ENCODE measurements around the gene PPP1CA.

The PPP1CA gene

DNA sequence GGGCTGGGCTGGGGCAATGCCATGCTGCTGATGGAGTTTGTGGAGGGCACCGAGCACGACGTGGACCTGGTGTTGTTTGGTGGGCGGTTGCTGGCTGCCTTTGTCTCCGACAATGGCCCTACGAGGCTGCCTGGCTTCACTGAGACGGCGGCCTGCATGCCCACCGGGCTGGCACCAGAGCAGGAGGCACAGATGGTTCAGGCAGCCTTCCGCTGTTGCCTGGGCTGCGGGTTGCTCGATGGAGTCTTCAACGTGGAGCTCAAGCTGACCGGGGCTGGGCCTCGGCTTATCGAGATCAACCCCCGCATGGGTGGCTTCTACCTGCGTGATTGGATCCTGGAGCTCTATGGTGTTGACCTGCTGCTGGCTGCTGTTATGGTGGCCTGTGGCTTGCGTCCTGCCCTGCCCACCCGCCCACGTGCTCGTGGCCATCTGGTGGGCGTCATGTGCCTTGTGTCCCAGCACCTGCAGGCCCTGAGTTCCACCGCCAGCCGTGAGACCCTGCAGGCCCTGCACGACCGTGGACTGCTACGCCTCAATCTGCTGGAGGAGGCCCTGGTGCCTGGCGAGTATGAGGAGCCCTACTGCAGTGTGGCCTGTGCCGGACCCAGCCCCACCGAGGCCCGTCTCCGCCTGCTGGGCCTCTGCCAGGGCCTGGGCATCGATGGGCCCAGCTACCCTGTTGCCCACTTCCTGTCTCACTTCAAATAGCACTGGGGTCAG, 22.4 kb upstream of the PPP1CA start:
- H3K4me3 ChIP-seq (ENCODE audit: low read depth, low read length) = no peak overlapping the region
- no peak overlapping the region for H2BK12ac ChIP-seq (ENCODE audit: low read length)
- no peak overlapping the region for H3K27ac ChIP-seq (ENCODE audit: low read depth, low read length)
- no peak overlapping the region for H3K14ac ChIP-seq (ENCODE audit: low read length)
- H3K9ac ChIP-seq (ENCODE audit: low read length) = no peak overlapping the region
- peaks cover 7% of the 10 kb centered on the region for H3K79me2 ChIP-seq (ENCODE audit: control insufficient read depth, insufficient read depth, low read length, poor library complexity)
- H3K36me3 ChIP-seq (ENCODE audit: control insufficient read depth in 1 of 2, insufficient read depth in 2 of 2, low read length in 2 of 2) = no peaks in the 10 kb centered on the region
- no peak overlapping the region for H3K4ac ChIP-seq (ENCODE audit: low read depth, low read length)
- no peak overlapping the region for H3K4me2 ChIP-seq (ENCODE audit: low read length)
- H3K23ac ChIP-seq (ENCODE audit: low read length) = no peak overlapping the region
- no peak for DNase-seq
- peaks cover 10% of the 10 kb centered on the region for H3K79me1 ChIP-seq (ENCODE audit: low read length)
- H4K91ac ChIP-seq (ENCODE audit: low read depth, low read length) = no peak overlapping the region
- H3K18ac ChIP-seq (ENCODE audit: low read length) = no peak overlapping the region
- H2AK5ac ChIP-seq (ENCODE audit: low read length) = no peak overlapping the region
- peaks cover 2% of the 10 kb centered on the region for H3K9me3 ChIP-seq (ENCODE audit: insufficient read depth, low read depth, low read length)
- no peak overlapping the region for H2BK5ac ChIP-seq (ENCODE audit: low read depth, low read length, poor library complexity)
- no peak overlapping the region for H4K8ac ChIP-seq (ENCODE audit: low read depth, low read length)
- no peaks in the 10 kb centered on the region for H3K27me3 ChIP-seq (ENCODE audit: insufficient read depth, low read length)
- no peak overlapping the region for H4K12ac ChIP-seq (ENCODE audit: low read depth, low read length)
- no peak overlapping the region for H2BK120ac ChIP-seq (ENCODE audit: insufficient read depth, low read length, poor library complexity)
- H3K4me1 ChIP-seq (ENCODE audit: control insufficient read depth in 1 of 2, insufficient read depth in 2 of 2, low read length in 2 of 2) = peaks cover 12 to 16% of the 10 kb centered on the region in 2 experiments
- no peak overlapping the region for H2AFZ ChIP-seq (ENCODE audit: insufficient read depth, low read length, poor library complexity)
- WGBS (ENCODE audit: extremely low coverage, insufficient coverage, insufficient read length) = no CpG with 5 or more reads among the region's 34 CpGs

- Histone ChIP-seq H4K91ac (ENCODE audit: low read depth, low read length) (no peak overlapping the region), H3K18ac (ENCODE audit: low read length) (no peak overlapping the region), H2AK5ac (ENCODE audit: low read length) (no peak overlapping the region), H2BK5ac (ENCODE audit: low read depth, low read length, poor library complexity) (no peak overlapping the region), H4K12ac (ENCODE audit: low read depth, low read length) (no peak overlapping the region), H2BK120ac (ENCODE audit: insufficient read depth, low read length, poor library complexity) (no peak overlapping the region), H3K4me2 (ENCODE audit: low read length) (no peak overlapping the region), H4K8ac (ENCODE audit: low read depth, low read length) (no peak overlapping the region), H3K27me3 (ENCODE audit: insufficient read depth, low read length) (no peaks in the 10 kb centered on the region), H3K9ac (ENCODE audit: low read length) (no peak overlapping the region), H3K36me3 (ENCODE audit: control insufficient read depth in 1 of 2, insufficient read depth in 2 of 2, low read length in 2 of 2) (no peaks in the 10 kb centered on the region), H3K79me2 (ENCODE audit: control insufficient read depth, insufficient read depth, low read length, poor library complexity) (peaks cover 3% of the 10 kb centered on the region), H3K9me3 (ENCODE audit: insufficient read depth, low read depth, low read length) (peaks cover 2% of the 10 kb centered on the region), H3K4me3 (ENCODE audit: low read depth, low read length) (no peak overlapping the region), H3K4ac (ENCODE audit: low read depth, low read length) (no peak overlapping the region), H3K27ac (ENCODE audit: low read depth, low read length) (no peak overlapping the region), H3K14ac (ENCODE audit: low read length) (no peak overlapping the region), H2AFZ (ENCODE audit: insufficient read depth, low read length, poor library complexity) (no peak overlapping the region), H2BK12ac (ENCODE audit: low read length) (no peak overlapping the region), H3K79me1 (ENCODE audit: low read length) (peaks cover 6% of the 10 kb centered on the region), H3K4me1 (ENCODE audit: control insufficient read depth in 1 of 2, insufficient read depth in 2 of 2, low read length in 2 of 2) (peaks cover 12 to 15% of the 10 kb centered on the region in 2 experiments), H3K23ac (ENCODE audit: low read length) (no peak overlapping the region)
- no CpG with 5 or more reads among the region's 13 CpGs for WGBS (ENCODE audit: extremely low coverage, insufficient coverage, insufficient read length)
- no peak for DNase-seq
These were observed 21.8 kb upstream of the PPP1CA start for GRCh38 chr11:67423466-67423865.

GRCh38 chr11:67422891-67423290, 21.2 kb upstream of the PPP1CA start:
- H2AFZ ChIP-seq (ENCODE audit: insufficient read depth, low read length, poor library complexity) = no peak overlapping the region
- peaks cover 2% of the 10 kb centered on the region for H3K79me2 ChIP-seq (ENCODE audit: control insufficient read depth, insufficient read depth, low read length, poor library complexity)
- H4K91ac ChIP-seq (ENCODE audit: low read depth, low read length) = no peak overlapping the region
- WGBS (ENCODE audit: extremely low coverage, insufficient coverage, insufficient read length) = no CpG with 5 or more reads among the region's 6 CpGs
- no peak overlapping the region for H3K23ac ChIP-seq (ENCODE audit: low read length)
- no peak overlapping the region for H4K8ac ChIP-seq (ENCODE audit: low read depth, low read length)
- no peak overlapping the region for H3K27ac ChIP-seq (ENCODE audit: low read depth, low read length)
- no peak overlapping the region for H2BK12ac ChIP-seq (ENCODE audit: low read length)
- no peak overlapping the region for H3K18ac ChIP-seq (ENCODE audit: low read length)
- H3K9ac ChIP-seq (ENCODE audit: low read length) = no peak overlapping the region
- H4K12ac ChIP-seq (ENCODE audit: low read depth, low read length) = no peak overlapping the region
- H3K14ac ChIP-seq (ENCODE audit: low read length) = no peak overlapping the region
- no peak overlapping the region for H3K4me3 ChIP-seq (ENCODE audit: low read depth, low read length)
- H3K27me3 ChIP-seq (ENCODE audit: insufficient read depth, low read length) = no peaks in the 10 kb centered on the region
- H3K9me3 ChIP-seq (ENCODE audit: insufficient read depth, low read depth, low read length) = peaks cover 2% of the 10 kb centered on the region
- DNase-seq = peak in 1 of 2 donors; percentile 41
- H3K4me1 ChIP-seq (ENCODE audit: control insufficient read depth in 1 of 2, insufficient read depth in 2 of 2, low read length in 2 of 2) = peaks cover 12 to 15% of the 10 kb centered on the region in 2 experiments
- H2AK5ac ChIP-seq (ENCODE audit: low read length) = no peak overlapping the region
- no peak overlapping the region for H2BK120ac ChIP-seq (ENCODE audit: insufficient read depth, low read length, poor library complexity)
- H3K4me2 ChIP-seq (ENCODE audit: low read length) = no peak overlapping the region
- peaks cover 3% of the 10 kb centered on the region for H3K79me1 ChIP-seq (ENCODE audit: low read length)
- no peak overlapping the region for H3K4ac ChIP-seq (ENCODE audit: low read depth, low read length)
- H2BK5ac ChIP-seq (ENCODE audit: low read depth, low read length, poor library complexity) = no peak overlapping the region
- H3K36me3 ChIP-seq (ENCODE audit: control insufficient read depth in 1 of 2, insufficient read depth in 2 of 2, low read length in 2 of 2) = no peaks in the 10 kb centered on the region

GRCh38 chr11:67421430-67422031, 19.9 kb upstream of the PPP1CA start:
- no peak overlapping the region for H3K9ac ChIP-seq (ENCODE audit: low read length)
- H3K4ac ChIP-seq (ENCODE audit: low read depth, low read length) = no peak overlapping the region
- peak overlapping the region; percentile 57 for H2AFZ ChIP-seq (ENCODE audit: insufficient read depth, low read length, poor library complexity)
- no peak for DNase-seq
- H3K4me1 ChIP-seq (ENCODE audit: control insufficient read depth in 1 of 2, insufficient read depth in 2 of 2, low read length in 2 of 2) = peaks cover 12% of the 10 kb centered on the region in 2 experiments
- H3K79me1 ChIP-seq (ENCODE audit: low read length) = peaks cover 2% of the 10 kb centered on the region
- no peak overlapping the region for H2BK5ac ChIP-seq (ENCODE audit: low read depth, low read length, poor library complexity)
- peak overlapping the region; percentile 13 for H4K91ac ChIP-seq (ENCODE audit: low read depth, low read length)
- no peak overlapping the region for H3K23ac ChIP-seq (ENCODE audit: low read length)
- H3K9me3 ChIP-seq (ENCODE audit: insufficient read depth, low read depth, low read length) = peaks cover 2% of the 10 kb centered on the region
- H3K79me2 ChIP-seq (ENCODE audit: control insufficient read depth, insufficient read depth, low read length, poor library complexity) = peaks cover 2% of the 10 kb centered on the region
- no peak overlapping the region for H2AK5ac ChIP-seq (ENCODE audit: low read length)
- no peak overlapping the region for H2BK12ac ChIP-seq (ENCODE audit: low read length)
- H3K14ac ChIP-seq (ENCODE audit: low read length) = no peak overlapping the region
- WGBS (ENCODE audit: extremely low coverage, insufficient coverage, insufficient read length) = no CpG with 5 or more reads among the region's 22 CpGs
- no peak overlapping the region for H3K27ac ChIP-seq (ENCODE audit: low read depth, low read length)
- H3K4me3 ChIP-seq (ENCODE audit: low read depth, low read length) = no peak overlapping the region
- H3K18ac ChIP-seq (ENCODE audit: low read length) = peak overlapping the region; percentile 29
- no peak overlapping the region for H2BK120ac ChIP-seq (ENCODE audit: insufficient read depth, low read length, poor library complexity)
- peak overlapping the region; percentile 50 for H3K4me2 ChIP-seq (ENCODE audit: low read length)
- no peaks in the 10 kb centered on the region for H3K36me3 ChIP-seq (ENCODE audit: control insufficient read depth in 1 of 2, insufficient read depth in 2 of 2, low read length in 2 of 2)
- peak overlapping the region; percentile 91 for H4K8ac ChIP-seq (ENCODE audit: low read depth, low read length)
- no peaks in the 10 kb centered on the region for H3K27me3 ChIP-seq (ENCODE audit: insufficient read depth, low read length)
- H4K12ac ChIP-seq (ENCODE audit: low read depth, low read length) = peak overlapping the region; percentile 72
